ENCODE data around the gene SMIM22.

Gene SMIM22, protein sequence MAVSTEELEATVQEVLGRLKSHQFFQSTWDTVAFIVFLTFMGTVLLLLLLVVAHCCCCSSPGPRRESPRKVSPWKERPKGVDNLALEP

GRCh38 chr16:4795181-4795827 lies at the start of gene SMIM22:
Gene SMIM22 (plus strand): TSS chr16:4795369. CDS start chr16:4795735, 366 bp downstream.
- no peak for DNase-seq

DNA sequence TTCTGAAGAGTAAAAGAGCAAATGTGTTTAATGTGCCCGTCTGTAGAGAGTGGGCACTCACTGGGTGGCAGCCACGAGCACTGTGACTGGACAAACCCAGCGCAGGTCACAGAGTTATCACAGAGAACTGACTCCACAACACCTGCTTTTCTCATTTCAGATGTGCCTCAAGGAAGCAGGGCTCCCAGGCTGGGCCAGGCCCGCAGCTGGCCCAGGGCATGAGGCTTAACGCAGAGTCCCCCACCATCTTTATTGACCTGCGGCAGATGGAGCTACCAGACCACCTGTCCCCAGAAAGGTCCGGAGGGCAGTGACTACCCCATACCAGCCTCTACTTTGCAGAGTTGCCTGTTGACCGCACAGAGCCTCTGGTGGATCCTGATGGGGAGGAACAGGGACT lies 49.0 kb upstream of the SMIM22 start:
- DNase-seq = no peak

DNA sequence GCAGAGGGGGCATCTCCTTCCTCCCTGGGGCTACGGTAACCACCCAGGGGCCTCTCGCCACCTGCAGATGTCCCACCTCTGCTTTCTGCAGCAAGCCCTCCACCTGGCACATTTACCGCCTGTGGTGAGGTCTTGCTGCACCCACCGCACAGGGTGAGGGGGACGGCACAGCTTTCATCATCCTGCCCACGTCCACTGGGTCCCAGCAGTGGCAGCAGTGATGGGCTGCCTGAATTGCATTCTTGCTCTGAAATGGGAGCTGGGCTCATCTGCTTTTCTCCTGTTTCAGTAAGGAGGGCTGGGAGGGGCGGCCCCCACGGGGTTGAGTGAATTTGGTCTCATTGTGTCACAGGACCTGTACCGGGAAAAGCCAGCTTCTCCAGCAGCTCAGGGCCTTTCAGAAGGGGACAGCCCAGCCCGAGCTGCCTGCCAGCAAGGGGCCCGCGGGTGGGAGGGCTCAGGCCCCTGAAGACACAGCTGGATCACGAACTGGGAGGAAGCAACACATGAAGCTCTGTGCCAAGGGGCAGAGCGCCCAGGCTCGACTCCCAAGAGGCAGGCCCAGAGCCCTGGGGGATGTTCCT lies 48.1 kb upstream of the SMIM22 start:
- DNase-seq = no peak

DNA sequence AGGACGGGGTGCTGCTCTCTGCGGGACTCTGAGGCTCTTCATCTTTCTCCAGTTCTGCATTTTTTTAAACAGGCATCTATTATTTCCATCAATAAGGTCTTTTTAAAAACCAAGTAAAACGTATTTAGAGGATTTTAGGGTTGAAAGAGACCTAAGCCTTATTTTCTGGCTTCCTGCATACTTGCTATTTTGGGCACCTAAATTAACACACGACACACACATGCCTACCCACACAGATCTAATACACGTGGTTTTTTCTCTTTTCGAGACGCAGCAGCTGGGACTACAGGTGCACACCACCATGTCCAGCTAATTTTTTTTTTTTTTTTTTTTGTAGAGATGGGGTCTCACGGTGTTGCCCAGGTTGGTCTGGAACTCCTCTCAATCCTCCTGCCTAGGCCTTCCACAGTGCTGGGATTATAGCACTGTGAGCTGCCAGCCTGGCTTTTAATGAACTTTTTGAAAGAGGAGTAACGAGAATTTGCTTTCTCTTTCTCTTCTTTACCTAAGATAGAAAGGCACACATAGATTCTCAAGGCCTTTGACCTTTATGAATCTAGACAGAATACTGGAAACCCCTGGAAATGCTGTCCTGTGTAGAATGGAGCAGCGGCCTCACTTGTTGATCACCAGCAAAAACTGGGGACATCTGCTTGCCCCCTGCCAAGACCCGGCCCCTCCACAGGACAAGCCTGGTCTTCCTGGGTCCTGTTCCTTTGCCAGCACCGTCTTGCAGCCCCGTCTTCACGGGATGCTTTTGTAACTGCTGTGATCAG lies 47.1 kb upstream of the SMIM22 start:
- no peak for DNase-seq

DNA sequence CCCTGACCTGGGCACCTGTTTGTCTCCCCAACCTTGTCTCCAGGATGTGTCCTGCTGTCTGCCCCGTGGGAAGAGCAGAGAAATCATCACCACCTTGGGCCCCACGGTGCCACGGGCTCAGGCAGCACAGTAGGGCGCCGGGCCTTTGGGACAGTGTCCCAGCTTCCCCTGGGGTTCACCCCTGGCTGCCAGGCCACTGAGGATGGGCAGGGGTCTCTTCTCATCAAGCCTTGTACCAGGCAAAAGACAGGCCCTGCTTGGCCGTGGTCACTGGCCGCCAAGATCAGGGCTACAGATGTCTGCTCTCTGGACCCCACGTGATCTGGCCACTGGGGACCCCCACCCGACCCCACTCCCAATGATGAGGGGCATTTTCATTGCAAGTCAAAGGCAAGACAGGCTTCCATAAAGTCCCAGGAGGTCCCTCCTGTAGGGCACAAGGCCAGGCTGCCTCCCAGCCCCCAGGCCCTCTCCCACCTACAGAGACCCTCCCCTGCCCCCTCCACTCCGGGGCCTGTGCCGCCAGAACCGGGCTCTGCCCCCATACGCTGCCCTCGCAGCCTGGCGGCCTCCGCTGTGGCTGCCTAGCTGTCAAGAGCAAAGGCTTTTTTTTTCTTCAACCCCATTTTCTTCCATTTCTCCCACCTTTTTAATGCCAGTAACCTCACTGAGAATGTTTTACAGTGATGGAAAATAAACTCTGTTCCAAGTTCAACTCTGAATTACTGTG lies 46.3 kb upstream of the SMIM22 start:
- no peak for DNase-seq

DNA sequence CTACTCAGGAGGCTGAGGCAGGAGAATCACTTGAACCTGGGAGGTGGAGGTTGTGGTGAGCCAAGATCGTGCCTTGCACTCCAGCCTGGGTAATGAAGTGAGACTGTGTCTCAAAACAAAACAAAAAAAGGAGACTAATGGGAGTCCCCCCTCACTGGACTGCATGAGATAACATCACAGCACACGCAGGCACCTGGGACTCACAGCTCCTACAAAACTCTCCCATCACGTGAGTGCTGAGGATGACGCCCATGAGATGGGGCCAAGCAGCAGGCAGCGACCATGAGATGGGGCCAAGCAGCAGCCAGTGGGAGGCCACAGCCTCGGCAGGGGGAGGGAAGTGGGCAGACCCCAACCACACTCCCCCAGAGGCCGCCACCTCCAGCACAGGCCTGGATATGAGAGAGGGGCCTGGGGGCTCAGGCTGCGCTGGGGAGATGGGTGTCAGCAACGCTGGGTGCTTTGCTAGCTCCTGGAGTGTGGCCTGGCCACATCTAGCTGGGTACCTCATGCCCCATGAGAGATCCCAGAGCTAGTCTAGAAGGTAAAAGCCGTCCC lies 45.4 kb upstream of the SMIM22 start:
- DNase-seq = no peak

- no peak for DNase-seq
Measured at GRCh38 chr16:4750896-4751295, 44.3 kb upstream of the SMIM22 start.

DNA sequence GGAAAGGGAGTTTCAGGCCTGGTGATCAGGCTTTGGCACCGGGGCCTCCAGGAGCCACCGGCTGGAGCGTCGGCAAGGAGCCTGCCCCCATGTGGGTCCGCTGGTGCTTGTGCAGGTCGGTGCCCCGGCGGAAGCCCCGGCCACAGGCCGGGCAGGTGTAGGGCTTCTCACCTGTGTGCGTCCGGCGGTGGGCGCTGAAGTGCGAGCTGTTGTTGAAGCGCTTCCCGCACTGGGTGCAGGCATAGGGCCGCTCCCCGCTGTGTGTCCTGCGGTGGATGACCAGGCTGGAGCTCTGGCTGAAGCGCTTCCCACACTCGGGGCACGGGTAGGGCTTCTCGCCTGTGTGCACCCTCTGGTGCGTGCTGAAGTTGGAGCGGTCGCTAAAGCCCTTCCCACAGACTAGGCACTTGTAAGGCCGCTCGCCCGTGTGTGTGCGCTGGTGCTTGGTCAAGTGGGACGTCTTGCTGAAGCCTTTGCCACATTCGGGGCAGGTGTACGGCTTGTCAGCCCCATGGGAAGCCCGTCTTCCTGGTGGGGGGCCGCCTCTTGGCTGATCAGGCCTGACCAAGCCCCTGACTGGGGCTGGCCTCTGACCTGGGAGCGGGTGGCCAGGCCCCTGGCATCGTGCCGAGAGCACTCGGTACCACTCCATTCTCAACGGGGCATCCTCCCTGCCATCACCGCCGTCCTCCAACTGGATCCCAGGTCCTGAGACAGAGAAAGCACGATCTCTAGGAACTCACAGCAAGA lies 42.6 kb upstream of the SMIM22 start:
- no peak for DNase-seq

GRCh38 chr16:4753227-4753626 lies 41.9 kb upstream of the SMIM22 start:
- no peak for DNase-seq

- no peak for DNase-seq
Measured at GRCh38 chr16:4754865-4755264, 40.3 kb upstream of the SMIM22 start.

DNA sequence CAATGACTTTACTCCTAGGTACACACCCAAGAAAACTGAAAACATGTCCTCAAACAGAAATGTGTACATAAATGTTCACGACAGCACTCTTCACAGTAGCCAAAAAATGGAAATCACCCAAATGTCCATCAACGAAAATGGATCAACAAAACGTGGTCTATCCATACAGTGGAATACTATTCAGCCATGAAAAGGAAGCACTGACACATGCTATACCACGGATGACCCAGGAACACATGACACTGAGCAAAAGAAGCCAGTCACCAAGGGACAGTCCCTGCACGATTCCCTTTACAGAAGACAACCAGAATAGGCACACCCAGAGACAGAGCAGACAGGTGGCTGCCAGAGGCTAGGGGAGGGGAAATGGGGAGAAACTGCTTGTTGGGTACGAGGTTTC lies 39.5 kb upstream of the SMIM22 start:
- no peak for DNase-seq

- no peak for DNase-seq
Measured at GRCh38 chr16:4760221-4760910, 34.8 kb upstream of the SMIM22 start.

GRCh38 chr16:4762205-4762604 lies 33.0 kb upstream of the SMIM22 start:
- DNase-seq = no peak

DNA sequence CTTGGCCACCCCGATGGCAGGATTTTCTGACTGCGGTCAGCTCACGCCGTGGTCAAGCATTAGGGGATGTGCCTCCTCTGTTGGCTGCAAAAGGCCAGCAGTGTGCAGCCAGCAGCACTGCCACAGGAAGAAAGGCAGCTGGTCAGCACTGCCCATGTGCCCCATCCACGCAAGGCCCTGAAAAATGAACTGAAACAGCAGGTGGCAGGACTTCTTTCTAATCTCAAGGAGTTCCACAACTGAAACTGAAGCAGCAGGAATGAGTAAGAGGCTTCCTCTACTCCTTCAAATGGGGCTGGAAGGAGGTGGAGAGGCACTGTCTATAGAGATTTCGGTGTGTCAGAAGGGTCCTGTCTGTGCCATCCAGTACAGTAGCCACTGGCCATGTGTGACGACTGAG lies 31.4 kb upstream of the SMIM22 start:
- DNase-seq = no peak

GRCh38 chr16:4765511-4766474 lies 29.4 kb upstream of the SMIM22 start:
- no peak for DNase-seq

- peak; percentile 99 for DNase-seq
Measured at GRCh38 chr16:4766875-4767628, 28.1 kb upstream of the SMIM22 start, which contains the start of gene ZNF500. Gene ZNF500 (minus strand): TSS chr16:4767162. CDS start chr16:4765978, 1,184 bp downstream.

DNA sequence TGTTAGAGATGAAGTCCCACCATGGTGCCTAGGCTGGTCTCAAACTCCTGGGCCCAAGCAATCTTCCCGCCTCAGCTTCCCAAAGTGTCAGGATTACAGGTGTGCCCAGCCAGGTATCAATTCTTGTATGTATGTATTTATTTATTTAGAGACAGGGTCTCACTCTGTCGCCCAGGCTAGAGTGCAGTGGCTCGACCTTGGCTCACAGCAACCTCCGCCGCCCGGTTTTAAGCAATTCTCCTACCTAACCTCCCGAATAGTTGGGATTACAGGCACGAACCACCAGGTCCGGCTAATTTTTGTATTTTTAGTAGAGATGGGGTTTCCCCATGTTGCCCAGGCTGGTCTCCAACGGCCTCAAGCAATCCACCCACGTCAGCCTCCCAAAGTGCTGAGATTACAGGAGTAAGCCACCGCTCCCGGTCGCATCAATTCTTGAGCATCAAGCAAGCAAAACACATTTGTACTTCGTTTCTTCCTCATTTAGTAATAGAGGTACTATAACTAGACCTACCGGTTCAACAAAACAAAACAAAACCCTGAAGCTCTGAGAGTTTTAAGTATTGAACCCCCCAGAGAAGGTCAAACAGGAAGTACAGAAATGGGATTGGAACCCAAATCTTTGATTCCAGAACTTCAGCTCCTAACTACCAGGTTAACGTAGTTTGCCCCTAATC lies 27.2 kb upstream of the SMIM22 start:
- no peak for DNase-seq

DNA sequence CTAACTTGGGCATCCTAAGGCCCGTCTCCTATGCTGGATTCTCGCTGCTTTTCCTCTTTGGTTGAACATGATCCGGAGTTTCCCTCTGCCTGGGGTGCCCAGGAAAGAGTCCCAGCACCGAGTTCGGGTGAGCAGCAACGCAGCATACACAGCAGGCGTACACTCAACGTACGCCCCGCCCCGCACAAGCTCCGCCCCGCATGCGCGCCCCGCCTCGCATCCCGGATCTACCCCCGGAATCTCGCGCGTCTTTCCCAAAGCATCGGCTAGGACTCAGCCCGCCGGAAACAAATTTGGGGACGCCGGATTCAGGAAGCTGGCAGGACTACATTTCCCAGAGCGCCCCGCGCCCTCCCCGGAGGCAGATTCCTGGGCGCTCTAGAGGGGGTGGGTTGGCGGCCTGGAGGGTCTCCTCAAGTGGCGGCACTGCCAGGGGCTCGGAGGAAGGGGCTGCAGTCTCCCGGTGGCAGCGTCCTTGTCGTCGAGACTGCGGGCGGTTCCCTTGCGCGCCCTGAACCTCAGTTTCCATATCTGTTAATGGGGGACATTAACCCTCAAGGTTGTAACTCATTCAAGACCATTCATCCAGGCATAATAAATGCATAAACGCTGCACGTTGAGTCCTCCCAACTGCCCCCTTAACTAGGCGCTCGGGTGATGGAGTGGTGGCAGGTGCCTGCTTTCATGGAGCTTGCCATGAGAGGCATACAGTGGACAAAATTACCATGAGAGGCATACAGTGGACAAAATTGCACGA lies 26.4 kb upstream of the SMIM22 start:
- peak; percentile 94 for DNase-seq

All from activated CD4-positive, alpha-beta T cell treated with anti-CD3 and anti-CD28 coated beads, Interleukin-2, Interleukin-6, amounts not matched to agents 100 ng/mL and 50 ng/mL, durations not matched to agents 16 hours and 8 hours (primary cell).